Stimulated activated CD8-positive, alpha-beta memory T cell treated with anti-CD3 and anti-CD28 coated beads, Interleukin-7, amount 100 ng/mL, for 24 hours (primary cell): ENCODE measurements around the gene DAB2IP.
"Not testable (repeated sequence)": the region's sequence is repeated elsewhere in the genome, so short reads cannot be mapped to it uniquely, and the experiment has no call there.

Experiments
- DNase-seq: peaks from one replicate; pipeline ENCODE4 v3.0.0-alpha.2; 2020; ENCODE audit warnings: low read depth

DAB2IP gene

DNA sequence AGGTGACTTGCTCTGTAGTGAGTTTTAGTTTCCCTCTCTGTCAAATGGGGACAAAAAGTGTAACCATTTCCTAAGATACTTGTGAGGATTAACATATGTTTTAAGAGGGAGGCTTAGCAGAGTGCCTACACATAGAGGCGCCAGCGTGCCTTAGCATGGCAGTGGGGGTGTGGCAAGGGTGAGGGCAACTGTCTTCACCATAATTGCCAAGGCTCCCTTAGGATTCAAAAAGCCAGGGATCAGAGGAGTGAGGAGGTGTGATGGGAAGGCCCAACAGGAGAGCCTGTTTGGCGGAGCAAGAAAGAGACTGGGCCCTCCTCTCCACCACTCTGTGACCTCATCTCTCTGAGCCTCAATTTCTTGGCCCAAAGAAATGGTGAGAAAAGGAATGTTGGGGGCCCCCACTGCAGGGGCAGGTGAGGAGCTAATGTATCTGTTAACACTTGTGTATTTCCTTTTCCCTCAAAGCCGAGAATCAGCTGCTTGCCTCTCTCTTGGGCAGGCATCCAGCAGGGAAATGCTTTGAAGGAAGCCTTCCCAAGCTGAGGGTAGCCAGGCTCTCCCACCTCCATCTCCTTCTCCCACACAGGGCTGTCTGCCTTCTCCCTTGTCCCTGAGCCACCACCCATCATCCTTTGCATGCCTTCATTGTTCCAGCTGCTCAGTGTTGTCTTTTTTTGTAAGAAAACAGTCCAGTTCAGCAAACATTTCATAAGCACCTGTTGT, 76.0 kb downstream of the DAB2IP start:
- no peak for DNase-seq

DNA sequence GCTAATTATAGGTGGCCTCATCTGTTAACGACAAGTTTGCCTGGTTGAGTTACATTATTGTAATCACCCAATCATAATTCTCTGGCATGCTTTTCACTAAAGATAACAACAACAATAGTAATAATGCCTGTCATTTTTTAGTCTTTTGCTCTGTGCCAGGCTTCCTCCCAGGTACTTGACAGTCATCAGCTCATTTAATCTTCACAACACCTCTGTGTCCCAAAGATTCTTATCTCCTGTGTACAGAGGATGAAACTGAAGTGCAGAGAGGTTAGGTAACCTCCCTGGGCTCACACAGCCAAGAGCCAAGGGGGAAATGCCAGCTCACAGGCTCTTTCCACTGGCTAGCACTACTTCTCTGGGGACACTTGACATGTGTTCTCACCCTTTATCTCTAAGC, 77.5 kb downstream of the DAB2IP start:
- no peak for DNase-seq

DNA sequence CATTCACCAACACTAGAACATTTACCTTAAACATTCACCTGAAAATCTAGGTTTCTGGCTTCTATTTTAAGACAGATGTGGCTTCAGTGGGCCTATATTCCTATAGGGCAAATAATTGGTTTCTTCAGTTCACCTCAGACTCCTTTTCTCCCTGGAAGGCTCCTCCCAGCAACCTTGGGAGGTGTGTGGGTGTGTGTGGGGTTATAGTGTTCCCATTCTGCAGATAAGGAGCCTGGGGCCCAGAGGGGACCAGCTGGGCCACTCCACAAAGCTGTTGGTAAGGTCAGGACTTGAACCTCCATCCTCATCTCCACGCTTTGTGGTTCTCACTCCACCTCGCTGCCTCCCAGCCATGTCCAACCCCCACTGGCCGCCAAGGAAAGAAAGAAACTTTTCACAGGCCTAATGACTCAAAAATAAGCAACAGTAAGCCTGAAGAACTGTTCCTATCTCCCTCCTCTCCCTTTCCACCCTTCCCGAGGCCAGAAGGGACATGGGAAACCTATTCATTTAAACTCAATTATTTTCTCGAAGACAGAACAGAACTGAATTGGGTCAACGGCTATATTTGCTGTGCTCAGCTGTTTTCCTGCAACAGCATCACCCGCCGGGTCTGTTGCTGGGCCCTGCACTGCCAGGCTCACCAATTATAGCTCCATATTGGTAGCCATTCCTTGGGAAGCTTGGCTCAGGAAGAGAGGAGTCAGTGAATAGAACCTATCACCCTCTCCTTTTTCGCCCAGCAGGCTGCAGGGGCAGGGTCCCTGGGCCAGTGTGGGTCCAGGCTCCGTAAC, 78.5 kb downstream of the DAB2IP start:
- no peak for DNase-seq

DNA sequence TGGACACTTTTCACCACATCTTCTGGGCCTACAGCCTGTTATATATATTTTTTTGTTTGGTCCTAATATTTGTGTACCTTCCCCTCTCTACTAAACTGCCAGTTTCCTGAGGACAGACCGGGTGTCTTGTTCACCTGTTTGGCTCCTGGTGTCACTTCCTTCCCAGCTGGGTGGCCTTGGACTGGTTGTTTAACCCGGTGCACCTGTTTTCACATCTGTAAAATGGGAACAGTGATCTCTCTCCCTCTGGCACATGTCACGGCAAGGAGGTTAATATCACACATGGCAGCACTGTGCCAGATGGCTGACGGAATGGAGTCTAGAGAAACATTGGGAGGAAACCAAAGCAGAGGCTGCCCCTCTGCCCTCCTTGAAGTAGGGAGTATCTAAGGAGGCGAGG, 79.7 kb downstream of the DAB2IP start:
- DNase-seq: no peak

DNA sequence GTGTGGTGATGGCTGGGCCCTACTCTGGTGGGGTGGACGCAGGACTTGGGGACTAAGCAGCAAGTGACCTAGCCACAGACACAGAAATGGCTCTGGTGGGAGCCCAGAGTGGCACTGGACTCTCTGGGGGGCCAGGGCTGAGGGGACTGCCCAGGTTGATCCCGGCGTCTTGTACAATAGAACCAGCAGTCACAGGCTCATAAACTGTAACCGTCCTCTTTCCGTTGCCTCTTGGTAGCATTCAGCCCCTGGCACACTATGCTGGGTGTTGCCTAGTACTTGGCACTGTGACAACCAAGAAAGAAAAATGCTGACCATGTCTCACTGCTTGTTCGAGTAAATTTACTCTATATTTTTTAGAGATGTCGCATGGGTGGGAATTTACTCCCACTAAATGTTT, 80.5 kb downstream of the DAB2IP start:
- no peak for DNase-seq

DNA sequence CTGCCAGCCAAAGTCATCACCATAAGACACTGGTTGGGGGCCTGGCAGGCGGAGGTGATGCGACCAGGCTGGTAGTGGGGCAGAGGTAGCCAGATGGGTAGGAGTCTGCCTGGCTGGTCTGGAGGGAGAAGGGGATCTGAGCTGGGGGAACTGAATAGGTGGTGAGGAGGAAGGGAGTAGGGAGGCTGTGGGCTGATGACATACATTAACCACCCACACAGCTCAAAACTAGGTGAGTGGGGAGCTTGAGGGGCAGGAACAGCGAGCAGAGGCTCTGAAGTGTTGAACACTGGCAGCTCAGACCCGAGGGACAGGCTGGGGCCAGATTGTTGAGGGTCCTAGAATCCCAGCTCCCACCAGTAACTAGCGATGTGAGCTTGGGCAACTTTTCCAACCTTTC, 81.0 kb downstream of the DAB2IP start:
- DNase-seq: no peak

DNA sequence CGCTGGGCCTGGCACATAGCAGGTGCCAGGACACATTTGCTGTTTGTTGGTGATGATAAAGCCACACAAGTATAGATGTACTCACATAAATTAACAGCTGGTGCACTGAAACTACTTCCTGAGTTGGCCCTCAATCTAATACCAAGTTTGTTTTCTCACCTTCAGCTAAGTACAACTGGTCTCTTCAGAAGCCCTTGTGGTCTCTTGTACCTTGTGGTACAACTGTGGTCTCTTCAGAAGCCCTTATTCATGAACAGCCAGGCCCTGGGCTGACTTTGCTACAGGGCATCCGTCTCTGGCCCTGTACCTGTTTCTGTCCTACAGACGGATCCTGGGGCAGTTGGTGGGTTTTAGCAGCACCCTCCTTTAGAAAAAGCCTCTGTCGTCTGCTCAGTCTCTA, 81.5 kb downstream of the DAB2IP start:
- DNase-seq: no peak

DNA sequence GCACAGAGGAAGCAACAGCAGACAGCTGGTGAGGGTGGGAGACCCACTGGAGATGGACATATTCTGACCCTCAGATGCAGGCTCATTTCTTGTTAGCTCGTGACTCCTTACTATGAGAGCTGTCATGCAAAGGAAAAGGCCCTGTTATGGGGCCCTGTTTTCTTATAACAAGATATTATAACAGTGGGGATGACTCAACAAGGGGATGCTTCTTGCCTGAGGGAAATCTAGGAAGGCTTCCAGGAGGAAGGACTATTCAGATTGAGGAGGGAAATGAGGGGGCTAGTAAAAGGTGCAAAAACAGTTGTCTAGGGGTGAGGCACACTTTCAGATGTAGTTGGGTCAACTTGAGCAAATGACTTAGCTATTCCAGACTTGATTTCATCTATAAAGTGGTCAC, 83.0 kb downstream of the DAB2IP start:
- DNase-seq: no peak

DNA sequence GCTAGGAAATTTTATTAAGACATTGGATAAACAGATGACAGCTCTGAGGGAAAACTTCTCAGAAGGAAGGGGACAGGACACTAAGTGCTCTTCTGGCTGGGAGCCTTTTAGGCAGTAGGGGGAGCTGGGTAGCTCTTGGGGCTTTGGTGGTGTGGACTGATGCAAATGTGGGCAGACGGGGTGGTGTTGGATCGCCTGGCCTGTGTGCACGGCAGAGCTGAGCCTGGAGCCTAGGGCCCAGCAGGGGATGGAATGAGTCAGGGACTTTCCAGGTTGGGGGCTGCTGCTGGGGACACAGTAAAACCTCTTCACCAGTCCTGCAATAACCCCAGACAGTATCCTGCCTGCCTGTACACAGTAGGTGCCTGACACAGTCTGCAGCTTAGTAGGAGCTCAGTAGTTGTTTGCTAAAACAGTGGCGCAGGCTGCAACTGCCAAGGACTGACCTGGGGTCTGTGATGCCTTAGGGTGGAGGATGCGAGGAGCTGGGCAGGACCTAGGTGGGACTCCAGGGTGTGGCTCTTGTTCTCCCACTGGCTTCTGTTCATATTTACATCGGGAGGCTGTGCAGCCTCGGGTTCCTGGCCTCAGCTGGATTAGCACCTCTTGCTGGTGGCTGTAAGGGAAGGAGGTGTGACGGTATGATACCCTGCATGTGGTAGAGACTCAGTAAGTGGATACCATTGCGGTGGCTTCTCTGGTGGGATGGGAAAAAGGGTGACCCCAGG, 83.8 kb downstream of the DAB2IP start:
- DNase-seq: no peak

DNA sequence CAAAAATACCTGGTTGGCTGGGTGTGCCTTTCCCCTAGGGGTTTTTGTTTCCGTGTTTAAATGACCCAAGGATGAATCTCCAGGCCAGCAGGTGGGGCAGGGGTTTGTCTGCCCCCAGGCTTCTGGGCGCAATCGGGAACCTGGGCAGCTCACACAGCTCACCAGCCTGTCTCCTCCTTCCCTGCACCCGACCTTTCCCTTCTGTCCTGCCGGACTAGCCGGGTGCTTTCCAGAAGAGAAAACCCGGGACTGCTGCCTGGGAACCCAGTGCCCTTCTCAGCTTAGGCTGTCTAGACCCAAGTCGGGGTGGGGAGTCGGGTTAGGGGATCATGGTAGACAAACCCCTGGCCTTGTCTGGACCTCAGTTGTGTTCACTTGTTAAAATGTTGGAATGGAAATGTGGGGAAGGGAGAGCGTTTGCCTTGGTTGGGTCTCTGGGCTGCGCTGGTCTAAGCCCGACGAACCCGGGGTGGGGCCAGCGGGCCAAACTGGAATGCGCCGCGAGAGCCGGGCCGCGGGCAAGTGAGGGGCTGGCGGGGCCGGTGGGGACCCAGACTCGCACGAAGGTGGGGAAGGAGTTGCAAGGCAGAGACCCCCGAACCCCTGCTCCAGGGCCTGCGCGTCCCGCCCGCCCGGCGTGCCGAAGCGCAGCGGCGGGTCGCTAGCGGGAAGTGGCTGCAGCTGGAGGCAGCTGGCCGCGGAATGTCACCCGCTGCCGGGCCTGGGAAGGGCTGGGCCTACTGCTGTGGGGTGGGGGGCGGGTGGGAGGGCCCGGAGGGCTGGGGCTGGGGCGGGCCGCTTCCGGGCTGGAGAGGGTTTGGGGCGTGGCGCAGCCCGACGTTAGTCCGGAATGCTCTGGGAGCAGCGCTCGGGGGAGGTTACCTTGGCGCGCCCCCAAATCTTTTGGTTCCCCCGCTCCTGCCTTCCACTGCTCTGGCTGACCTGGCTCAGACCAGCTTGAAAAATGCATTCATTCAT, 84.6 kb downstream of the DAB2IP start:
- DNase-seq: no peak

DNA sequence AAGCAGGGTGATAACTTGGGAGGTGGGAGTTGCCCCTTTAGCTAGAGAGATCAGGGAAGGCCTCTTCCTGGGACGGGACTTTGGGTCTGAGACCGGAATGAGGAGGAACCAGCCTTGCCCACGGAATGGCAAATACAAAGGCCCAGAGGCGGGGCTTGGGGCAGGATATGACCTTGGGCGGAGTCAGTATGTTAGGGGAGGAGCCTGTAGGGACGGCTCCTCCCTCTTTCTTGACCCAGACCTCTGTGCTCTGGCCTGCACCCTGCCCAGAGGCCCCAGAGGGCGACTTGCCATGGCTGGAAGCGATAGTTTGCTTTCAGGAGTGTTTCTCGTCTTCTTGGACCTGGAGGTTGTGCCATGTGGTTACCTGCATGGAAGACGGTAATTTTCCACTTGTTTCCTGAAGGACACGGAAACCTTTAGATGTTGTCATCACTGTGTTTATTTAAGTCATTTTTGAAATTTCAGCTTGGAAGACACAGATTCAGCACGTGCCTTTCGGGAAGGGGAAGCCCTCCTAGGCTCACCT, 85.6 kb downstream of the DAB2IP start:
- no peak for DNase-seq

DNA sequence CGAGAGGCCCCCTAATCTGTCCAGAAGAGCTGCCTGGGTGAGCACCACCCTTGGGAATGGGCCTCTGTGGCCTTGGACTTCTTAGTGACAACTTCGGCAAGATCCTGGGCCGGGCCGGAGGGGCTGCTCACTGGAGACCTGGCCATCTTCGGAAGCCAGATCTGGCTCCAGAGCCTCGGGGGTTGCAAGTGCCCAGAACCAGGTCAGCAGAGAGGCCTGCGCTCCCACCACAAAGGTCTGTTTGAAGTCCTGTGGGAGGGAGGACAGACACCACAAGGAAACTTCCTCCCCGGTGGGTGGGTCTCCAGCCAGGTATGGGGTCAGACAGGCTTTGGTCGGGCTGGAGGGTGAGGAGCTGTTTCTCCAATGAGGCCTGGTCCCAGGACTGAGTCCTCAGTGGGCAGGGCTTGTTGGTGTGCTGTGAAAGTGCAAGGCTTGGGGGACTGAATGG, 86.1 kb downstream of the DAB2IP start:
- no peak for DNase-seq

DNA sequence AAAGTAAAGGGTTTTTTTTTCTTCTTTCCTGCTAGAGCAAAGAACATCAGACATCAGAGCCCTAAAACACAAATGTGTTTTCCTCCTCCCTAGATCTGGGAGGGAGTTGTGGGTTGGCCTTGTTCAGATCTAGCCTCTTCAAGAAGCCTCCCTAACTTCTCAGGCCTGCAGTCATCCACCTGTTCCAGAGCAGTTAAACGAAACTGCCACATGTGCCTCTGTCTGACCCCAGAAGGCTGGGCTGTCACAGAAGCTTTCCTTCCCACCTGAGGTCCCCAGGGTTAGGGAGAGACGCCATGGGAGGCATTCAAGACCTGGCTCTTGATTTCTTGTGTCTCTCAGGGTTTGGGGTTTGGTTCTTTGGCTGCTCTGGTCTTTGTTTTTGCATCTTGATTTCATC, 87.0 kb downstream of the DAB2IP start:
- no peak for DNase-seq

DNA sequence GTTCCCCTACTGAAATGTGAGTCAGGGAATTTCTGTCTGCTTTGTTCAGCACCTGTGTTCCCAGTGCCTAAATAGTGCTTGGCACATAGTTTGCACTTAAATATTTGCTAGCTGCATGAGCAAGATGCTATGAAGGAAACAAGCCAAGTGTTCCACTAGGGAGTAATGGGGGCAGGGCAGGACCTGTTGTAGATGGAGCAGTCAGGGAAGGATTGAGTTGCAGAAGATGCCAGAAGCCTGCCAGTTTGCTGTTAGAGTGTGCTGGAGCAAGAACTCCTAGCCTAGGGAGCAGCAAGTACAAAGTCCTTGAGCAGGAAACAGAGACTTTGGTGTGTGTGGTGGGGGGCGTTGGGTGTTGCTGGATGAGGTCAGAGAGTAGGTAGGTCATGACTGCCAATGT, 87.5 kb downstream of the DAB2IP start:
- DNase-seq: no peak

DNA sequence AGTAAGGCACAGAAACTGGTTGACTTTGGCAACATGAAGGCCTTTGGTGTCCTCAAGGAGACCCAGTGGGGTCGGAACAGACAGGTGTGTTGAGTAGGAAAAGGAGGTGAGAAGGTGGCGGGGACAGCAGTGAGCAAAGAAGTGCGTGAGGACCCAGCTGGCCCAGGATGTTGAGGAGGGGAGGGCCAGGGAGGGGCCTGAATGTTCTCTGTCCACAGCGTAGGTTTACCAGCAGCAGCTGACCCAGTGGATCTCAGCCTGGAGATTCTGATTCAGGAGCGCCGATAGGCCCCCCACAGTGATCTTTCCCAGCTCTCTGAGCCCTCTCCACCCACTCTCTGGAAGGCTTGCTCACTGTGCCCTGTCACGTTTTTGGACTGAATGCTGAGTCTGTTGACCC, 88.5 kb downstream of the DAB2IP start:
- no peak for DNase-seq

DNA sequence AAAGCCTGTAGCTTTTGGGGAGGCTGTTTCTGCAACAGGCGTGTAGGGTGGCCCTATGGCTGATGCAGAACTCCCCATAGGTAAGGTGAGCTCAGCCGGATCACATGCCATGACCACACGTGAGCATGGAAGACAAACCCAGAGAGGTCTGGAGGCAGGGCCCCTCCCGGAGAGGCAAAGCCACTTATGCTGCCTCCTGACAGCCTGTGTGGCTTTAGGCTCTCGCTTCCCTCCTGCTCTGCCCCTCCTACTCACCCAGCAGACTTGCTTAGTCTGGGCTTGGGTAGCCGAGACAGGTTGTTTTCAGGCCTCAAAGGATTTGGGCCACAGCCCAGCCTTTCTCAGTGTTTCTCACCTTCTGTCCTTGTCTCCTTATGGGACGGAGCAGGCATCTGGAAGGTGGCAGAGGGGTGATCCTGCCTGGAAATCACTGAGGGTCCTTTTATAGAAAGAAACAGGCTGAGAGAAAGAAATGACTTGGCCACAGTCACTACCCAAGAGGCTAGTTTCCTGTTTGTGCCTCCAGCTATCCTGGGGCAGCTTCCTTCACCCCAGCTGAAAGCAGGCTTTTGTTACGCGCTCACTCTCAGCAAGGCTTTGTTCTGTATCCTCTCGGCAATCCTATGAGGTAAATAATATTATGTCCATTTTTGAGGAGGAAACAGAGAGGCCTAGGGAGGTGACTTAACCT, 89.9 kb downstream of the DAB2IP start:
- no peak for DNase-seq

DNA sequence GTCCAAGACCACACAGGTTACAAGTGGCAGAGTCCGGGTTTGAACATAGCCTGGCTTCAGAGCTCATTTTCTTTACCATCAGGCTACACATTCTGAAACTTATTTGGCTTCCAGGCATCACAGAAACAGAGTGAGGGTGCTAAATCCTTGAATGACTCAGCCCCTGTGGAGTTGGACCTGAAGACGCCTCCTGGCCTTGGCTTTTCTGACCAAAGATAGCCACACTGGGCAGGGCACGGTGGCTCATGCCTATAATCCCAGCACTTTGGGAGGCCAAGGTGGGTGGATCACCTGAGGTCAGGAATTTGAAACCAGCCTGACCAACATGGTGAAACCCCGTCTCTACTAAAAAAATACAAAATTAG, 90.5 kb downstream of the DAB2IP start:
- DNase-seq: not testable (repeated sequence)

DNA sequence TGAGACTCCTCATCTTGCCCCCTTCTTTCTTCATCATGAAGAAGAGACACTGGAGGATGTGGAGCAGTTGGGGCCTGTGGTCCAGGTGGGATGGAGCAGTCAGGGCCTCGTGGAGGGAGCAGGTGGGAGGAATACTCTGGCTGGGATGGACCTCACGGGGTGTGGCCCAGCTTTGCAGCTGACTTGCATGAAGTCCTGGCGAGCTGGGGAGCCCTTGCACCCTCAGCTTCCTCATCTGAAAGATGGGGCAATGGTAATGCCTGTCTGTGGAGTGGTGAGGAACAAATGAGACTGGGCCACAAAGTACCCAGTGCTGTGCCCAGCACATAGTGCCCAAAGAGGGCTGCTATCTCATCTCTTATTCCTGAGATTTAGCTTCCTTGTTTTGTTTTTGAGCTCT, 91.5 kb downstream of the DAB2IP start:
- no peak for DNase-seq

DNA sequence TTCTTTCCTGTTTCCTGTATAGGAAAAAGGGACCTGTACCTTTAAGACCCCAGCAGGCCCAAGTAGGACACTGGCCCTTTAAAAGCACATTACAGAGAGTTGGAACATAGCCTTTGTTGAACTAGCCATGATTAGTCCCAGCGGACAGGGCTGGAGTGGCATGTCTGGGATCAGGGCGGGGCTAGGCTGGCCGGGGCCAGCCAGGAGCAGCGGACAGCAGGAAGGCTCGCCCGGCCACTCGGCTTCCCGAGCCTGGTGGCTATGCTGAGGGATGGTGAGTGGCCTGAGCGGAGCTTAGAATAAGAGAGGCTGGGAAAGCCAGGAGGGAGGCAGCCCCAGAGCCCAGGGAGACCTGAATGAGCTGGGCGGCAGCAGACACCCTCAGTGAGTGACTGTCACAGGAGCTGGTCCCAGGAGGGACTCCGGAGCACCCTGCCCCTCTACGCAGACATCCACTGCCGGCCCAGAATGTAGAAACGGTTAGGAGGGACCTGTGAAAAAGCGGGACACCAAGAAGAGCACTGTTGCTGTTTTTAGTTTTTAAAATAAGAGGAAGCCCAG, 92.1 kb downstream of the DAB2IP start:
- no peak for DNase-seq

DNA sequence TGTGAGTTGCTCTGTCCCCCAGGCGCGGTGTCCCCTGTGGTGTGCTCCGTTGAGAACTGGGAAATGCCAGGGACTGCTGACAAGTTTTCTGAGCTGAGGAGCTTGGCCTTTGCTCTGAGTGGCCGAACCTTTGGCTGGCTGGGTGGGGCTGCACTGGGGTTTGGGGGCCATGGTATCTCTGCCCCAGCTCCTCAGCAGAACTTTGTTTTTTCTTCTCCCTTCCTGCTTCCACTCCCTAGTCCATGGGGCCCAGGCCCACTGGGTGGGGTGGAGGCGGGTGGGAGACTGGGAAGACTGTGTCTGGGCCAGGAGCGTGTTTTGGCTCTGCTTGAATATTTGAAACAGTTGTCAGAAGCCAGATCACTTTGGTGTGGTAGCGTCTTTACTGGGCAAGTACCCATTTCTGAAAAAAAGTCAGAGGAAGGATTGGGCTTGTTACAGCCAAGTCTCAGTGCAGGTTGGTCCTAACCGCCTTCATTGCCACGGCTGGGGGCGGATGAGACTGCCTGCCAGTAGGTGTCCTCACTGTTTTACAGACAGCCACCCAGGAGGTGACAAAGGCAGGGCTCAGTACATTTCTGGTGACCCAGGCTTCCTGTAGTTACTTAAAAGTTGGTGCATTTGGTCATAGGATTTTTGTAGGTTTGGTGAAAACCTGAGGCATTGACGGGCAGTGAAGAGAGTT, 92.7 kb downstream of the DAB2IP start:
- DNase-seq: no peak
